Esophagus (tissue), 2 donors: ENCODE data around the gene KRT85. TPM values are rescaled to one million over a fixed set of nuclear protein-coding genes. Genes with fewer than 3 reads are reported as not detected.

Experiments used
- H3K27ac ChIP-seq, 2 donors: one replicate each; pipeline ENCODE4 v1.5.1; 2013; ENCODE audit warnings: low read depth in 2 of 2, mild to moderate bottlenecking in 2 of 2, inconsistent platforms in 1 of 2, low read length in 1 of 2, moderate library complexity in 1 of 2
- H3K27me3 ChIP-seq, 2 donors: one replicate each; pipeline ENCODE4 v1.6.1; 2013; ENCODE audit warnings: low read length in 2 of 2, control low read depth in 1 of 2, mild to moderate bottlenecking in 1 of 2; ENCODE audit not compliant: insufficient read depth in 2 of 2, control insufficient read depth in 1 of 2
- H3K36me3 ChIP-seq, 2 donors: one replicate each; pipeline ENCODE4 v1.6.1; 2013; ENCODE audit warnings: low read length in 1 of 2; ENCODE audit not compliant: control insufficient read depth in 2 of 2, insufficient read depth in 2 of 2
- H3K4me1 ChIP-seq, 2 donors: one replicate each; pipeline ENCODE4 v1.6.1; 2013; ENCODE audit warnings: low read length in 1 of 2; ENCODE audit not compliant: control insufficient read depth in 2 of 2, insufficient read depth in 2 of 2
- H3K4me3 ChIP-seq, 2 donors: one replicate each; pipeline ENCODE4 v1.5.1; 2013; ENCODE audit warnings: low read length in 2 of 2, mild to moderate bottlenecking in 2 of 2, low read depth in 1 of 2, moderate library complexity in 1 of 2
- H3K9me3 ChIP-seq, 2 donors: one replicate each; pipeline ENCODE4 v1.6.1; 2013; ENCODE audit warnings: mild to moderate bottlenecking in 2 of 2, low read depth in 1 of 2, low read length in 1 of 2, moderate library complexity in 1 of 2; ENCODE audit not compliant: control insufficient read depth in 2 of 2, insufficient read depth in 1 of 2
- WGBS, 2 donors: extraction: QIAGEN DNeasy Blood & Tissue Kit; methylation state at CpG; one replicate each; pipeline ENCODE4 v1.1.7; 2013; 5-methylcytosine and 5-hydroxymethylcytosine counted together
- polyA plus RNA-seq, 2 donors: library from polyadenylated mRNA; stranded (reverse); fragments of 200-250 nt; gene quantifications; one replicate each; pipeline ENCODE4 v1.2.3, GENCODE V29; 2013
- donor health status: healthy with polysubstance abuse.
- donor health status: Bipolar disorder and iron deficiency.

Gene KRT85
- polyA plus RNA-seq, 2 donors = not detected

DNA sequence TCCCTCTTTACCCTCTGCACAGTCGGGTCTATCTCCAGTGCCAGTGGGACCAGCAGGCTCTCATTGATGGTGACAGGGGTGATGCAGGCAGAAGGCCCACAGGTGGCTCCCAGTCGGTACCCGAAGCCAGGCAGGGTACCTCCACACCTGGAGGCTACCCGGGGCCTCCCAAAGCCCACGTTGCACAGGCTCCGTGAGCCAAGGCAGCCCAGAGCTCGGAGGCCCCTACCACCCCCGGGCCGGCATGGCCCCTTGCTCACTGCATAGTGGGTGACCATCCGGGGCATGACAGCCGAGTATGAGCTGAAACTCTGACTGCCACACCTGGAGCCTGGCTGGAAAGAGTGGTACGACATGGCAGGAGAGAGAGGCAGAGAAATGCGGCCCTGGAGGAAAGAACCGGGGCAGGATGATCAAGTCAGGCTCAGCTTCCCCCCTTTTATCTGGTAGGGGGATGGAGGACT lies 38.7 kb upstream of the KRT85 start, which contains the start of gene KRT82:
KRT82 (minus strand) TSS at position 414 of the 464 bp plus-strand sequence; CDS start at position 356, 58 bp downstream.
- Histone ChIP-seq H3K4me3 (no peak within 1 kb of the TSS), H3K27ac (no peak within 1 kb of the TSS), H3K4me1 (no peaks in the 10 kb centered on the region), H3K27me3 (no peaks in the 10 kb centered on the region), H3K36me3 (no peaks in the 10 kb centered on the region), H3K9me3 (no peaks in the 10 kb centered on the region)
- 92 to 94% methylated on average over 14 of the region's 14 CpGs for WGBS, 2 donors

DNA sequence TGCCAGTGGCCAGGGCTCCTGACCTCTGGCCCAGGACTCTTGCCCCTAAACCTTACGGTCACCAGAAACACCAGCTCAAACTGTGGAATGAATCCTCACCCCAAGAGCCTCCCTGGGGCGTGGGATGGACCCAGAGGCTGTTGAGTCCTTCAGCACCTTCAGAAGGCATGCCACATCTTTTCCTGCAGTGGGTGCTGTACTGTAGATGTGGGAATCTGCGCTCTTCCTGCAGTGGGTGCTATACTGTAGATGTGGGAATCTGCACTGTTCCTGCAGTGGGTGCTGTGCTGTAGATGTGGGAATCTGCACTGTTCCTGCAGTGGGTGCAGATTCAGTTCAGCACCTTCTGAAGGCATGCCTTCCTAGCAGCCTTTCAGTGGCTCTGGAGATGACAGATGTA lies 37.7 kb upstream of the KRT85 start:
- Histone ChIP-seq H3K4me3 (no peak overlapping the region), H3K4me1 (no peaks in the 10 kb centered on the region), H3K27me3 (no peaks in the 10 kb centered on the region), H3K9me3 (no peaks in the 10 kb centered on the region), H3K27ac (no peak overlapping the region), H3K36me3 (no peaks in the 10 kb centered on the region)
- WGBS, 2 donors = 83 to 91% methylated on average over 3 of the region's 3 CpGs

DNA sequence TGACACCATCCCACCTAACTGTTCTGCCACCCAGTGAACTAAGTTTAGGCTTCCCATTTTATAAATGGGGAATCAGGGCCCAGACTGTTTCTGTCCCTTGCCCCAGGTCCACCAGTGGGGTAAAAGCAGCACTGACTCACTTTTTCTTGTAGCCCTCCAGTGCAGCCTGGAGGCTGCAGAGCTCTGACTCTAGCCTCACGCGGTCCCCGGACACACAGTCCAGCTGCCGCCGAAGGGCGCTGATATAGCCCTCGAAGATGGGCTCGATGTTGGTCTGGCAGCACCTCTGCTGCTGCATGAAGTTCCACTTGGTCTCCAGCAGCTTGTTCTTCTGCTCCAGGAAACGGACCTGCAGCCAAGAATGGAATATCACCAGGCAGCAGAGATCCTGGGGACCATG lies 36.3 kb upstream of the KRT85 start:
- no peak overlapping the region for H3K4me3 ChIP-seq
- H3K9me3 ChIP-seq = no peaks in the 10 kb centered on the region
- H3K27ac ChIP-seq = no peak overlapping the region
- no peaks in the 10 kb centered on the region for H3K27me3 ChIP-seq
- H3K36me3 ChIP-seq = no peaks in the 10 kb centered on the region
- H3K4me1 ChIP-seq = no peaks in the 10 kb centered on the region
- WGBS, 2 donors = 93 to 94% methylated on average over 9 of the region's 9 CpGs

DNA sequence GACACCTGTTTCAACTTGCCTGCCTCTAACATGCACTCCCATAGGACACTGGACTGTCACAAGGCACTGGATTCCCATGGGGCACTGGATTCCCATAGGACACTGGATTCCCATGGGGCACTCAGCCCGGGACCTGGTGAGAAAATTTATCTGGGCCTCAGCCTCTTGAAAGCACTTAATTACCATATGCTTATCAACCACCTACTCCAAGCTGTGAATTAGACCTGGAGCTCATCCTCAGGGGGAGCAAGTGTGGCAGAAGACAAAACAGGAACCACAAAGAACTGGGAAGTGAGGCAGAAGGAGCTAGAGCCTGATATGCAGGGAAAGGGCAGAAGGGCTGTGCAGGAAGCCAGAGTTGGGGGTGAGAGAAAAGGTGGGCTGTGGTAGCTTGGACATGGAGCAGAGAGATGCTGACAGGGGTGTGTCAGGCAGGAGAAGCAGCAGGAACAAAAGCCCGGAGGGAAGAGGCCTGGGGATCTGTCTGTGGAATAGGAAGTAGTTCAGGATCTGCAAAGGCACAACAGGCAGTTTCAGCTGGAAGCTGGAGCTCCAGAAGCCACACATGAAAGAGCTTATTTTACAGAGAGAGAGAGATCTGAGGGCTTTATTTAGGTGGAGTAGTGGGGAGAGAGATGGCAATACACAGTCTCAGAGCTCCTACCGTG lies 35.7 kb upstream of the KRT85 start:
- H3K27me3 ChIP-seq = no peaks in the 10 kb centered on the region
- H3K27ac ChIP-seq = no peak overlapping the region
- no peaks in the 10 kb centered on the region for H3K4me1 ChIP-seq
- 68 to 72% methylated on average over 3 of the region's 3 CpGs for WGBS, 2 donors
- H3K36me3 ChIP-seq = no peaks in the 10 kb centered on the region
- H3K9me3 ChIP-seq = no peaks in the 10 kb centered on the region
- H3K4me3 ChIP-seq = no peak overlapping the region

DNA sequence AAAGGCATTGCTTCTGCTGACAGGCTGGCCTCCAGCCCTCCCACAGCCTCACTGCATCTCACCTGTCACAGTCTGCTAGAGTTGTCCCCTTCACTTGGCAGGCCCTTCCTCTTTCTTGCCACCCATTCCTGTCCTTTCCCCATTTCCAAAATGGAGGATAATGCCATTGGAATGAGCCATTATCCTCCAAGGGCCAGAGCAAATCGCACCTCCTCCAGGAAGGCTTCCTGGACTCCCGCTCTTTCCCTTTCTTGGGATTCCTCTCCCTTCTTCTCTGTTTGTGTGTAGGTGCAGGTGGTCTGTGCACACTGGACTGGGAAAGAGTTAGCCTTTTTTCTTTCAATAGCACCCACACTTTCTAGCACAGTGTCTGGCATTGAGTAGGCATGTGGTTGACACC lies 35.1 kb upstream of the KRT85 start:
- 95 to 100% methylated on average over 2 of the region's 2 CpGs for WGBS, 2 donors
- no peaks in the 10 kb centered on the region for H3K9me3 ChIP-seq
- H3K27ac ChIP-seq = no peak overlapping the region
- H3K4me3 ChIP-seq = no peak overlapping the region
- no peaks in the 10 kb centered on the region for H3K27me3 ChIP-seq
- H3K36me3 ChIP-seq = no peaks in the 10 kb centered on the region
- H3K4me1 ChIP-seq = no peaks in the 10 kb centered on the region

DNA sequence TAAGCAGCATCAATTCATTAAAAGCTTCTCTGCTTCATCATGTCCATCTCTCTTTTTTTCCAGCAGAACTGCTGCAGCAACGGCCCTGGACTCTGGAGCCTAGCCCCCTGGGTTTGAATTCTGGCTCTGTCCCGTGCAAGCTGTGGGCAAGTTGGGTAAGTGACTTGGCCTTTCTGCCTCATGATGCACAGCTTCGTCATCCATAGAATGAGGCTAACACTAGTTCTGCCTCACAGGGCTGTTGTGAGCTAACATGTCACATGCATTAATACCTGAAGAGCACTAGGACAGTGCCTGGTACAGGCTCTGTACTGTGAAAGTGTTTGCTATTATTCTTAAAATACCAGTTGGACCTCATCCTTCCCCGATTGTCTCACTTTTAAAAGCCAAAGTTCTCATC lies 34.6 kb upstream of the KRT85 start:
- WGBS, 2 donors = 81 to 83% methylated on average over 4 of the region's 4 CpGs
- Histone ChIP-seq H3K4me1 (no peaks in the 10 kb centered on the region), H3K9me3 (no peaks in the 10 kb centered on the region), H3K36me3 (no peaks in the 10 kb centered on the region), H3K27me3 (no peaks in the 10 kb centered on the region), H3K4me3 (no peak overlapping the region), H3K27ac (no peak overlapping the region)

DNA sequence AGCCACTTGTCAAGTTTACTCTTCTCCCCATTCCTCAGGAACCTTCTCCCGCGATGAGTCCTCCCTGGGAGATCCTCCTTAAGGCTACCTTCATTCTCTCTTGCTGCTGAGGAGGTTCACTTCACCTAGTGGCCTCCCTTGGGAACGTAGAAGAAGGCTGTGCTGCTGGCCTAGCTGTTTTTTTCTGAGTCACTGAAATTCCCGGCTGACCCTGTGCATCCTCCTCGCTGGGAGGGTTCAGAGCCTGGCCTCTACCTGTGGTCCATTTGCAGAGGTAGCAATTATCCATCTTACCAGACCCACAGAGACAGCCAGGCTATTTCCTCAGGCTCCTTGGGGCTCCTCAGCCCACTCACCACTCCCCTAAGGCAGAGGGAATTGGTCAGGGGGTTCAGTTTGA lies 34.2 kb upstream of the KRT85 start:
- H3K27ac ChIP-seq = no peak overlapping the region
- no peaks in the 10 kb centered on the region for H3K36me3 ChIP-seq
- no peaks in the 10 kb centered on the region for H3K9me3 ChIP-seq
- H3K4me1 ChIP-seq = no peaks in the 10 kb centered on the region
- no peaks in the 10 kb centered on the region for H3K27me3 ChIP-seq
- H3K4me3 ChIP-seq = no peak overlapping the region
- WGBS, 2 donors = 76 to 86% methylated on average over 5 of the region's 5 CpGs

DNA sequence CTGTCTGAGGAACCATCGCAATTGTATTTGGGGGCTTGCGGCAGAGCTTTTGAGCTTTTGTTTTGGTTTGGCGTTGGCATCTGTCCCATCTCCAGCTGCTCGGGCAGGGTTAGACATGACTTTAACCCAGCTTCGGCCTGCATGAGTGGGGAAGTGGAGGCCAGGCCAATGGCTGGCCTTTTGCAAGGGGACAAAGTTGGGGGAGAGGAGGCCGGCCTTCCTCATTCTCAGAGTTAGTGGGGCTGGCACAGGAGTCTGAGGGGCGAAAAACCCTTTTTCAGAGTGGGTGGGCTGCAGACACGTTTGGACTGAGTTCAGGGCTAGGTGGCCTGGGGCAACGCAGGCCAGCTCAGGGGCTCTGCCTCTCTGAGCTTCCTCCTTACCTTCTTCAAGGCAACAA lies 33.6 kb upstream of the KRT85 start:
- H3K4me3 ChIP-seq = no peak overlapping the region
- WGBS, 2 donors = 84 to 90% methylated on average over 9 of the region's 9 CpGs
- no peaks in the 10 kb centered on the region for H3K27me3 ChIP-seq
- no peak overlapping the region for H3K27ac ChIP-seq
- no peaks in the 10 kb centered on the region for H3K4me1 ChIP-seq
- H3K36me3 ChIP-seq = no peaks in the 10 kb centered on the region
- H3K9me3 ChIP-seq = no peaks in the 10 kb centered on the region

DNA sequence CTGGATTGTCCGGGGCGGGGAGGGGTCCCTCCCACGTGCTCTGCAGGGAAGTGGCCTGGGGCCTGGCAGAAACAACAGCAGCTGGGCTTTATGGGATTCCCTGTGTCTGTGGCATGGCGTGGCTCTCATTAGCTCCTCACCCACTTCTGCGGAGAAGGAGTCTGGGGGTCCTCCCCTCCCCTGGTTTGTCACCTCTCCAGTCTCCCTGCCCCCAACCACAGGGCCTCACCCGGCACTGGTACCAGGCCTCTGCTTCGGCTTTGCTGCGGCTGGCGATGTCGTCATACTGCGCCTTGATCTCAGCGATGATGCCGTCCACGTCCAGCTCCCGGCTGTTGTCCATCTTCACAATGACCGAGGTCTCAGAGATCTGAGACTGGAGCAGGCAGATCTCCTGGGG lies 32.5 kb upstream of the KRT85 start:
- 95% methylated on average over 16 of the region's 16 CpGs for WGBS, 2 donors
- H3K27ac ChIP-seq = no peak overlapping the region
- H3K27me3 ChIP-seq = no peaks in the 10 kb centered on the region
- H3K4me3 ChIP-seq = no peak overlapping the region
- H3K36me3 ChIP-seq = no peaks in the 10 kb centered on the region
- no peaks in the 10 kb centered on the region for H3K9me3 ChIP-seq
- H3K4me1 ChIP-seq = no peaks in the 10 kb centered on the region

DNA sequence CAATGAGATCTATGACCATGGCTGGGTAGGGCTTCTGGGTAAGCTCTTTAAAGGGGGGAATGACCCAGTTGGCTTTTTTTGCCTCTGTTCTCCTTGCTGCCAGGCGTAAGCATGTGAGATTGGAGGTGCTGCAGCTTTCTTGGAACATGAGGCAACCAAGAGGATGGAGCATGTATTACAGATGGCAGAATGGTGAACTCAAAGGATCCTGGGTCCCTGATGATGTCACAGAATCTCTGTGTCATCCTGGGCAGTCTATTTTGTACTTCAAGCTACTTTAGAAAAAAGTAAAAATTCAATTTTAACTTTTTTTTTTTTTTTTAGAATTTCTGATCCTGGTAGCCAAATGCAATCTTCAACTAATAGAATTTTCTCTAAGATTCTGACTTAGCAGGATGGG lies 30.9 kb upstream of the KRT85 start:
- Histone ChIP-seq H3K4me3 (no peak overlapping the region), H3K9me3 (no peaks in the 10 kb centered on the region), H3K27me3 (no peaks in the 10 kb centered on the region), H3K36me3 (no peaks in the 10 kb centered on the region), H3K4me1 (no peaks in the 10 kb centered on the region), H3K27ac (no peak overlapping the region)
- WGBS, 2 donors = 76 to 86% methylated on average over 1 of the region's 1 CpG
